Measurements from ENCODE around the gene SHE. TPM values are rescaled to one million over a fixed set of nuclear protein-coding genes. Genes with fewer than 3 reads are reported as not detected.

Gene SHE
- total and polyA plus RNA-seq, 2 donors (not counting 3 experiments of a cell fraction or from before 2014, with no cell fraction given): 30.1 to 52.7 TPM

DNA sequence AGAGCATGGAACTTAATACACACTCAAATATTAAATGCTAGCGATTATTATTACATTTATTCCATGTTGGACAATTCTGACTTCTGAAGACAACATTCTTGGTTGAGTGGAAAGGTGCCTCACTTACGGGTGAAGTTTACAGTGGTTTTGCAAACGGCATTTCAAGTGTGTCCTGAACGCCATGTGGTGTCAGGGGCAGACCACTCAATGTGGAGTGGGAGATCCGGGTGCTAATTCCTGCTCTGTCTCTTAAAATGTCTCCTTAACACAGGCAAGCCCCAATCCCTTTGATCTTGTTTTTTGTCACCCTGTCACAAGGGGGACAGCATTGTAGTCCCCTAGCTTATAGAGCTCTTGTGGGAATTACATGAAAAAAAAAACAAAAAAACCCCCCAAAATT is 5.8 kb downstream of the SHE start:
- intact Hi-C loops (cut with micrococcal nuclease) (loop anchor here (10.0 kb wide), 1 partner anchor 238 kb away; no protein-coding TSS in a partner anchor), dilution Hi-C loops (cut with MboI; ENCODE audit: extremely low pct_ligation_motif_present, low sequenced_read_pairs) (no loop called here)
- TF ChIP-seq, protein P1, sequence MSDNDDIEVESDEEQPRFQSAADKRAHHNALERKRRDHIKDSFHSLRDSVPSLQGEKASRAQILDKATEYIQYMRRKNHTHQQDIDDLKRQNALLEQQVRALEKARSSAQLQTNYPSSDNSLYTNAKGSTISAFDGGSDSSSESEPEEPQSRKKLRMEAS (IDR thresholded peaks at IDR 0.05; ENCODE audit: insufficient read depth, insufficient read length): no peak
- TF ChIP-seq JUN (IDR thresholded peaks at IDR 0.05; ENCODE audit: borderline replicate concordance, insufficient read depth, insufficient read length, low read depth) (no peak), EZH2 (IDR thresholded peaks at IDR 0.05; ENCODE audit: borderline replicate concordance, low read depth, low read length, severe bottlenecking) (no peak), MYC (IDR thresholded peaks at IDR 0.05; ENCODE audit: low read depth, low read length) (no peak), POLR2AphosphoS5 (IDR thresholded peaks at IDR 0.05; ENCODE audit: insufficient read depth, low read depth, low read length) (no peak), FOS (IDR thresholded peaks at IDR 0.05; ENCODE audit: borderline replicate concordance, insufficient read depth, low read length) (no peak), POLR2A (IDR thresholded peaks at IDR 0.05; ENCODE audit: low read depth, low read length) (no peak), GATA2 (IDR thresholded peaks at IDR 0.05; ENCODE audit: insufficient read depth, insufficient read length, low read depth, low read length) (no peak)
- no peak overlapping the region for H2AFZ ChIP-seq (ENCODE audit: low read depth, low read length)
- H3K9ac ChIP-seq (replicated peaks; ENCODE audit: extremely low read depth, insufficient read depth, low read length): peak overlapping the region; percentile 65
- FAIRE-seq: no peak
- H3K79me2 ChIP-seq (ENCODE audit: control insufficient read depth, insufficient read depth, low read length): peaks cover 50% of the 10 kb centered on the region
- H4K20me1 ChIP-seq (replicated peaks; ENCODE audit: control insufficient read depth, extremely low read depth, insufficient read depth, low read length): no peaks in the 10 kb centered on the region
- ChIA-PET POLR2A (interaction anchor here (1.0 to 1.6 kb wide), 3 partner anchors 10 to 50 kb away, joined by 4 to 13 read pairs (median 6); no protein-coding TSS in a partner anchor), CTCF (interaction anchor here (0.8 to 6.2 kb wide), 6 partner anchors 10 to 50 kb away, joined by 4 to 66 read pairs (median 16); no protein-coding TSS in a partner anchor)
- DNase-seq (ENCODE audit: low read depth, low spot score): no peak
- H3K4me3 ChIP-seq (replicated peaks in 1 of 3; ENCODE audit: insufficient read depth in 1 of 3, low read depth in 1 of 3, low read length in 3 of 3): peak overlapping the region in 1 of 3 experiments; percentile 29
- H3K27ac ChIP-seq (ENCODE audit: insufficient read depth, low read depth, low read length): peak overlapping the region; percentile 89
- peaks cover 4 to 6% of the 10 kb centered on the region in 2 experiments for H3K36me3 ChIP-seq (ENCODE audit: control insufficient read depth in 2 of 2, extremely low read depth in 1 of 2, insufficient read depth in 2 of 2, low read length in 2 of 2)
- BruUV-seq (replicated peaks): TSS peak; percentile 31
- H3K27me3 ChIP-seq (ENCODE audit: control insufficient read depth in 2 of 2, insufficient read depth in 2 of 2, low read length in 2 of 2): no peaks in the 10 kb centered on the region
- no peaks in the 10 kb centered on the region for H3K9me1 ChIP-seq (replicated peaks; ENCODE audit: control insufficient read depth, extremely low read depth, insufficient read depth, low read length)
- H3K9me3 ChIP-seq (replicated peaks; ENCODE audit: control insufficient read depth, insufficient read depth, low read length): no peaks in the 10 kb centered on the region
- H3K4me2 ChIP-seq (ENCODE audit: insufficient read depth, low read length): peak overlapping the region; percentile 84
- peaks cover 85% of the 10 kb centered on the region for H3K4me1 ChIP-seq (ENCODE audit: control insufficient read depth, extremely low read depth, insufficient read depth, low read length)
